SK-N-MC (cell line): ENCODE data around the gene THBS2.

Experiments
- DNase-seq: peaks from one replicate; pipeline ENCODE4 v3.0.0-alpha.2; 2011; ENCODE audit warnings: low read depth, low spot score
- H3K27ac ChIP-seq: fragments of 200-600 bp; sonication (generic); 2 replicates; pipeline ENCODE4 v1.5.1; 2016; ENCODE audit warnings: mixed run types
- H3K36me3 ChIP-seq: fragments of 200-600 bp; sonication (generic); 2 replicates; pipeline ENCODE4 v1.6.1; 2017; ENCODE audit warnings: antibody characterized with exemption, low read length, mixed read lengths; ENCODE audit not compliant: insufficient read depth
- H3K4me3 ChIP-seq: fragments of 200-600 bp; sonication (generic); 2 replicates; pipeline ENCODE4 v1.5.1; 2016
- H3K9ac ChIP-seq: fragments of 200-600 bp; sonication (generic); 2 replicates; pipeline ENCODE4 v1.8.0; 2017; ENCODE audit warnings: mixed run types, mixed read lengths; ENCODE audit not compliant: insufficient read length
- H3K9me3 ChIP-seq: fragments of 200-600 bp; sonication (generic); 2 replicates; pipeline ENCODE4 v1.6.1; 2017; ENCODE audit warnings: low read depth, mild to moderate bottlenecking, antibody characterized with exemption, low read length, moderate library complexity, mixed read lengths
- EZH2 ChIP-seq: fragments of 200-600 bp; sonication (generic); IDR thresholded peaks from one replicate; pipeline ENCODE4 v1.6.1; 2017; ENCODE audit warnings: antibody characterized with exemption
- FOXP2 ChIP-seq: optimal IDR thresholded peaks from 2 replicates; pipeline ENCODE3; 2011; ENCODE audit warnings: mild to moderate bottlenecking, moderate library complexity; ENCODE audit not compliant: insufficient read depth; ENCODE audit errors: extremely low read length, control extremely low read depth
- POLR2AphosphoS5 ChIP-seq: IDR thresholded peaks from 2 replicates; pipeline ENCODE4 v1.6.1; 2012; ENCODE audit warnings: mild to moderate bottlenecking, low read depth, low read length, borderline replicate concordance

Gene THBS2

GRCh38 chr6:169194737-169195136, 58.9 kb downstream of the THBS2 start:
- H3K36me3 ChIP-seq: no peaks in the 10 kb centered on the region
- H3K9ac ChIP-seq: no peak overlapping the region
- H3K4me3 ChIP-seq: no peak overlapping the region
- DNase-seq: no peak
- no peak overlapping the region for H3K27ac ChIP-seq
- TF ChIP-seq EZH2: no peak
- H3K9me3 ChIP-seq: no peaks in the 10 kb centered on the region

- H3K9me3 ChIP-seq: no peaks in the 10 kb centered on the region
- TF ChIP-seq POLR2AphosphoS5 (no peak), FOXP2 (no peak), EZH2 (no peak)
- H3K27ac ChIP-seq: no peak overlapping the region
- H3K4me3 ChIP-seq: no peak overlapping the region
- H3K36me3 ChIP-seq: no peaks in the 10 kb centered on the region
- DNase-seq: no peak
- H3K9ac ChIP-seq: no peak overlapping the region
These were observed 62.7 kb downstream of the THBS2 start for GRCh38 chr6:169190970-169191369.

GRCh38 chr6:169190144-169190584, 63.5 kb downstream of the THBS2 start:
- DNase-seq: no peak
- no peak overlapping the region for H3K27ac ChIP-seq
- no peak for TF ChIP-seq POLR2AphosphoS5
- no peak for TF ChIP-seq EZH2
- TF ChIP-seq FOXP2: no peak
- H3K36me3 ChIP-seq: no peaks in the 10 kb centered on the region
- H3K9ac ChIP-seq: no peak overlapping the region
- no peak overlapping the region for H3K4me3 ChIP-seq
- no peaks in the 10 kb centered on the region for H3K9me3 ChIP-seq

- no peak overlapping the region for H3K27ac ChIP-seq
- no peaks in the 10 kb centered on the region for H3K9me3 ChIP-seq
- H3K9ac ChIP-seq: no peak overlapping the region
- H3K36me3 ChIP-seq: no peaks in the 10 kb centered on the region
- TF ChIP-seq FOXP2: no peak
- TF ChIP-seq EZH2: no peak
- no peak for TF ChIP-seq POLR2AphosphoS5
- H3K4me3 ChIP-seq: no peak overlapping the region
- DNase-seq: no peak
These were observed 64.0 kb downstream of the THBS2 start for GRCh38 chr6:169189686-169190085.

GRCh38 chr6:169189182-169189581, 64.5 kb downstream of the THBS2 start:
- no peak for DNase-seq

GRCh38 chr6:169188475-169188874, 65.2 kb downstream of the THBS2 start:
- H3K27ac ChIP-seq: no peak overlapping the region
- H3K9me3 ChIP-seq: no peaks in the 10 kb centered on the region
- TF ChIP-seq POLR2AphosphoS5: no peak
- no peak for TF ChIP-seq FOXP2
- no peak for TF ChIP-seq EZH2
- H3K9ac ChIP-seq: no peak overlapping the region
- H3K36me3 ChIP-seq: no peaks in the 10 kb centered on the region
- no peak for DNase-seq
- no peak overlapping the region for H3K4me3 ChIP-seq

More at GRCh38 chr6:169189182-169189581, 64.5 kb downstream of the THBS2 start:
- Histone ChIP-seq H3K36me3 (no peaks in the 10 kb centered on the region), H3K4me3 (no peak overlapping the region), H3K27ac (no peak overlapping the region), H3K9me3 (no peaks in the 10 kb centered on the region), H3K9ac (no peak overlapping the region)
- TF ChIP-seq EZH2: no peak
- no peak for TF ChIP-seq FOXP2
- no peak for TF ChIP-seq POLR2AphosphoS5

- Histone ChIP-seq H3K9ac (no peak overlapping the region), H3K9me3 (no peaks in the 10 kb centered on the region), H3K36me3 (no peaks in the 10 kb centered on the region), H3K27ac (no peak overlapping the region), H3K4me3 (no peak overlapping the region)
- TF ChIP-seq FOXP2 (no peak), POLR2AphosphoS5 (no peak), EZH2 (no peak)
- no peak for DNase-seq
These were observed 65.6 kb downstream of the THBS2 start for GRCh38 chr6:169188051-169188470.

GRCh38 chr6:169186496-169187169, 67.0 kb downstream of the THBS2 start:
- Histone ChIP-seq H3K36me3 (no peaks in the 10 kb centered on the region), H3K9me3 (no peaks in the 10 kb centered on the region), H3K27ac (no peak overlapping the region), H3K4me3 (no peak overlapping the region), H3K9ac (no peak overlapping the region)
- DNase-seq: no peak
- TF ChIP-seq FOXP2 (no peak), POLR2AphosphoS5 (no peak), EZH2 (no peak)

- H3K27ac ChIP-seq: no peak overlapping the region
- TF ChIP-seq POLR2AphosphoS5 (no peak), EZH2 (no peak), FOXP2 (no peak)
- no peak for DNase-seq
- no peaks in the 10 kb centered on the region for H3K9me3 ChIP-seq
- H3K36me3 ChIP-seq: no peaks in the 10 kb centered on the region
- no peak overlapping the region for H3K9ac ChIP-seq
- H3K4me3 ChIP-seq: no peak overlapping the region
These were observed 67.8 kb downstream of the THBS2 start for GRCh38 chr6:169185692-169186485.
